K562 (cell line): ENCODE results near the gene CCDC17. TPM values are rescaled to one million over a fixed set of nuclear protein-coding genes. Genes with fewer than 3 reads are reported as not detected.

Experiments used
- ATAC-seq: fragments of 200-7000 bp; cut with Tn5 transposase; 3 replicates; pipeline ENCODE4 v1.9.1; 2020; ENCODE audit warnings: moderate library complexity
- BruUV-seq: library from RNA; stranded (reverse); fragments of 400-500 nt; replicated peaks from 2 replicates; lab custom pipeline; 2021; lab: Mats Ljungman, UMichigan
- CTCF ChIA-PET: fragments of 300-600 bp; formaldehyde crosslinking; extraction: SDS; loops from one replicate; lab custom pipeline; 2021; ENCODE audit warnings: low intra/inter-chr PET ratio; lab: Yijun Ruan, JAX
- POLR2A ChIA-PET: fragments of 300-600, 350-650 bp; sonication (Branson Sonifier 250); formaldehyde crosslinking; extraction: SDS; loops from one replicate; lab custom pipeline; 2021; ENCODE audit warnings: antibody characterized with exemption, inconsistent platforms; lab: Yijun Ruan, JAX
- DNase-seq, 4 experiments: peaks; one replicate each; pipeline versions ENCODE4 v3.0.0 to v3.0.0-alpha.2; 2011 to 2018; ENCODE audit warnings: low spot score in 3 of 4, mixed read lengths in 3 of 4; ENCODE audit errors: extremely low read depth in 1 of 4
- FAIRE-seq: peaks from 2 replicates; lab custom pipeline; 2011; peaks lifted over from hg19 to GRCh38; lab: Jason Lieb, UNC
- H2AFZ ChIP-seq: 2 replicates; pipeline ENCODE4 v1.6.0; 2011; ENCODE audit warnings: low read depth, low read length, control low read depth, inconsistent platforms
- H3K27ac ChIP-seq: fragments of 200-600 bp; 3 replicates; pipeline ENCODE4 v1.8.0; 2011; ENCODE audit warnings: low read depth, mild to moderate bottlenecking, control low read depth, inconsistent platforms, low read length, moderate library complexity, mixed read lengths; ENCODE audit errors: extremely low read depth
- H3K27me3 ChIP-seq, 2 experiments: fragments of 300-600 bp in 1 of 2; 2 replicates in 1 of 2; 3 replicates in 1 of 2; pipeline versions ENCODE4 v1.6.0 to v1.8.0; 2011; ENCODE audit warnings: inconsistent platforms in 2 of 2, low read length in 2 of 2, mild to moderate bottlenecking in 1 of 2, mixed read lengths in 1 of 2, moderate library complexity in 1 of 2; ENCODE audit not compliant: control insufficient read depth in 2 of 2, insufficient read depth in 2 of 2
- H3K36me3 ChIP-seq: fragments of 300-600 bp; 3 replicates; pipeline ENCODE4 v1.8.0; 2011; ENCODE audit warnings: mild to moderate bottlenecking, low read length, inconsistent platforms; ENCODE audit not compliant: control insufficient read depth, insufficient read depth
- H3K4me1 ChIP-seq, 2 experiments: fragments of 200-600 bp in 1 of 2; replicated peaks in 1 of 2; 2 replicates in 1 of 2; 3 replicates in 1 of 2; pipeline versions ENCODE4 v1.5.1 to v1.8.0; 2011; ENCODE audit warnings: inconsistent platforms in 2 of 2, low read length in 2 of 2, mild to moderate bottlenecking in 1 of 2, mixed read lengths in 1 of 2, moderate library complexity in 1 of 2; ENCODE audit not compliant: control insufficient read depth in 2 of 2, insufficient read depth in 2 of 2
- H3K4me2 ChIP-seq: 2 replicates; pipeline ENCODE4 v1.6.1; 2011; ENCODE audit warnings: low read length, control low read depth, inconsistent platforms, mixed read lengths; ENCODE audit not compliant: insufficient read depth
- H3K4me3 ChIP-seq: fragments of 200-600 bp; sonication (generic), shearing (Covaris generic); 2 replicates; pipeline ENCODE4 v1.5.1; 2016; ENCODE audit warnings: control low read depth, inconsistent platforms
- H3K79me2 ChIP-seq: fragments of 200-600 bp; 3 replicates; pipeline ENCODE4 v1.8.0; 2011; ENCODE audit warnings: low read length, inconsistent platforms; ENCODE audit not compliant: control insufficient read depth, insufficient read depth
- H3K9ac ChIP-seq, 2 experiments: 2 replicates each; pipeline versions ENCODE4 v1.6.0 to v1.6.1; 2011; ENCODE audit warnings: low read depth in 2 of 2, low read length in 2 of 2, control low read depth in 1 of 2, inconsistent platforms in 1 of 2, mild to moderate bottlenecking in 1 of 2, mixed read lengths in 1 of 2; ENCODE audit not compliant: insufficient read depth in 1 of 2
- H3K9me1 ChIP-seq: one replicate; pipeline ENCODE4 v1.6.0; 2011; ENCODE audit warnings: inconsistent platforms, mild to moderate bottlenecking, low read length, moderate library complexity; ENCODE audit not compliant: control insufficient read depth, insufficient read depth
- H3K9me3 ChIP-seq: replicated peaks from 2 replicates; pipeline ENCODE4 v1.5.1; 2011; ENCODE audit warnings: low read depth, low read length, inconsistent platforms; ENCODE audit not compliant: control insufficient read depth, insufficient read depth
- H4K20me1 ChIP-seq: replicated peaks from 2 replicates; pipeline ENCODE4 v1.6.1; 2011; ENCODE audit warnings: low read length, inconsistent platforms, mixed read lengths; ENCODE audit not compliant: control insufficient read depth, insufficient read depth
- FOSL1 ChIP-seq: fragments of 200-800 bp; sonication (Bioruptor generic); conservative IDR thresholded peaks from 2 replicates; pipeline ENCODE4 v1.6.1; 2016; ENCODE audit warnings: missing genetic modification characterization, missing compliant biosample characterization
- MEIS2 ChIP-seq: fragments of 450-650 bp; IDR thresholded peaks from 2 replicates; pipeline ENCODE4 v1.6.1; 2014; ENCODE audit warnings: mild to moderate bottlenecking; ENCODE audit not compliant: partially characterized antibody
- PBX2 ChIP-seq, 2 experiments: IDR thresholded peaks in 1 of 2; conservative IDR thresholded peaks in 1 of 2; 2 replicates each; pipeline ENCODE4 v1.6.1; 2016; ENCODE audit warnings: low read depth in 2 of 2, mild to moderate bottlenecking in 1 of 2, missing compliant biosample characterization in 1 of 2, missing genetic modification characterization in 1 of 2, moderate library complexity in 1 of 2
- PHF20 ChIP-seq: fragments of 450-650 bp; IDR thresholded peaks from 2 replicates; pipeline ENCODE4 v1.6.1; 2018; ENCODE audit not compliant: partially characterized antibody
- ZNF384 ChIP-seq: IDR thresholded peaks from 2 replicates; pipeline ENCODE4 v1.6.1; 2012; ENCODE audit warnings: low read depth, low read length, improper control_type of control experiment
- ZNF766 ChIP-seq: fragments of 200-800 bp; sonication (Bioruptor generic); conservative IDR thresholded peaks from 2 replicates; pipeline ENCODE4 v1.6.1; 2016; ENCODE audit warnings: missing genetic modification characterization, missing compliant biosample characterization
- WGBS: fragments of 100-300 bp; shearing (Covaris generic); methylation state at CpG from one replicate; pipeline ENCODE4 v1.1.6; 2016; ENCODE audit warnings: low coverage, mixed read lengths; ENCODE audit not compliant: insufficient coverage; ENCODE audit errors: missing lambda C conversion rate; 5-methylcytosine and 5-hydroxymethylcytosine counted together
- in situ Hi-C: fragments of 300-500 bp; cut with MboI; formaldehyde crosslinking; loops from 4 replicates; pipeline ENCODE4 v1.15.0; 2018; ENCODE audit warnings: inconsistent platforms, mixed read lengths
- intact Hi-C: fragments of 100-400 bp; cut with micrococcal nuclease; formaldehyde crosslinking; loops from 2 replicates; pipeline ENCODE4 v1.14.2; 2022
- polyA plus RNA-seq, 8 experiments: library from polyadenylated mRNA; depleted of rRNA in 4 of 8; stranded (reverse) in 5 of 8; unstranded in 3 of 8; fragments of >200 nt; fragmentation: Nextera tagmentation in 2 of 8; fragmentation: Illumina TruSeq in 1 of 8; extraction: Ambion mirVana in 2 of 8; extraction: Trizol in 1 of 8; gene quantifications; 2 replicates each; pipeline versions ENCODE4 v1.2.1 to v1.2.3, GENCODE V29; 2011 to 2014; ENCODE audit warnings: inconsistent platforms in 1 of 8, missing spikeins in 1 of 8
- total RNA-seq, 7 experiments: library from RNA; depleted of rRNA in 6 of 7; stranded (reverse); fragments of >200 nt in 6 of 7; fragmentation: Illumina TruSeq in 2 of 7; extraction: Trizol in 2 of 7; gene quantifications; 2 replicates each; pipeline versions ENCODE4 v1.2.1 to v1.2.3, GENCODE V29; 2011 to 2021; ENCODE audit warnings: low replicate concordance in 1 of 7
- TF ChIP-seq, protein P1 (sequence below): fragments of 450-650 bp; IDR thresholded peaks from 2 replicates; pipeline ENCODE4 v1.6.1; 2016

CCDC17 gene
- total and polyA plus RNA-seq, 9 of the 15 experiments (the other 6 are each of a cell fraction or from before 2014, with no cell fraction given), result 0.20 to 2.4 (median 0.85) TPM

- H3K4me2 ChIP-seq, result no peak overlapping the region
- no peak overlapping the region for H3K4me3 ChIP-seq
- no peak for FAIRE-seq
- no peak overlapping the region for H3K27ac ChIP-seq
- H3K27me3 ChIP-seq, result no peaks in the 10 kb centered on the region; a peak in 1 of 5 replicates
- ChIA-PET POLR2A (interaction anchor here (0.8 to 1.4 kb wide), 2 partner anchors 8 to 113 kb away, joined by 3 read pairs; partner anchors contain the start of gene PRDX1), CTCF (no interaction called here)
- intact Hi-C loops, result no loop called here
- in situ Hi-C loops, result loop anchor here (25.0 kb wide), 1 partner anchor 552 kb away; the partner anchor contains the start of genes P3R3URF, POMGNT1 and TSPAN1
- no peaks in the 10 kb centered on the region for H3K9me1 ChIP-seq
- TF ChIP-seq, protein P1, sequence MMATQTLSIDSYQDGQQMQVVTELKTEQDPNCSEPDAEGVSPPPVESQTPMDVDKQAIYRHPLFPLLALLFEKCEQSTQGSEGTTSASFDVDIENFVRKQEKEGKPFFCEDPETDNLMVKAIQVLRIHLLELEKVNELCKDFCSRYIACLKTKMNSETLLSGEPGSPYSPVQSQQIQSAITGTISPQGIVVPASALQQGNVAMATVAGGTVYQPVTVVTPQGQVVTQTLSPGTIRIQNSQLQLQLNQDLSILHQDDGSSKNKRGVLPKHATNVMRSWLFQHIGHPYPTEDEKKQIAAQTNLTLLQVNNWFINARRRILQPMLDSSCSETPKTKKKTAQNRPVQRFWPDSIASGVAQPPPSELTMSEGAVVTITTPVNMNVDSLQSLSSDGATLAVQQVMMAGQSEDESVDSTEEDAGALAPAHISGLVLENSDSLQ, result peak; percentile 67
- TF ChIP-seq ZNF384 (no peak), FOSL1 (tag) (0 out of 2 replicates have a peak, but pooled peaks have one; percentile 35), PHF20 (no peak), MEIS2 (peak; percentile 91), ZNF766 (peak; percentile 54; the same call in 1 of the 2 replicates), PBX2 (CRISPR knock-in tag; IDR thresholded peaks at IDR 0.05; ENCODE audit: low read depth) (no peak), PBX2 (tag; conservative IDR thresholded peaks at IDR 0.05; ENCODE audit: low read depth) (peak; percentile 89)
- H3K79me2 ChIP-seq, result no peaks in the 10 kb centered on the region
- no peak overlapping the region for H2AFZ ChIP-seq
- no peaks in the 10 kb centered on the region for H3K9me3 ChIP-seq
- no peaks in the 10 kb centered on the region for H4K20me1 ChIP-seq
- WGBS, result 32% methylated on average over 1 of the region's 1 CpG
- ATAC-seq, result no peak
- BruUV-seq, result no TSS peak
- DNase-seq, result no peak
- no peaks in the 10 kb centered on the region for H3K4me1 ChIP-seq
- peaks cover 96% of the 10 kb centered on the region for H3K36me3 ChIP-seq
- no peak overlapping the region for H3K9ac ChIP-seq
Observed at GRCh38 chr1:45635211-45635610, 11.4 kb upstream of the CCDC17 start.
